Measurements from ENCODE around the gene CFAP410. TPM values are rescaled to one million over a fixed set of nuclear protein-coding genes. Genes with fewer than 3 reads are reported as not detected.

The CFAP410 gene
- polyA plus RNA-seq, 1 donor from 2014 or later = 36.5 TPM

Other genes with a start within 250 kb of the CFAP410 start
- gene PWP2, start 232.0 kb downstream of the CFAP410 start, polyA plus RNA-seq = 1.7 and 8.7 TPM in 2 replicates
- gene GATD3, start 205.7 kb downstream of the CFAP410 start, polyA plus RNA-seq = 4.2 and 4.5 TPM in 2 replicates
- not detected in 2 replicates for gene ICOSLG, start 98.4 kb downstream of the CFAP410 start, polyA plus RNA-seq
- not detected in 2 replicates for gene DNMT3L, start 77.5 kb downstream of the CFAP410 start, polyA plus RNA-seq
- not detected in 2 replicates for gene AIRE, start 53.5 kb downstream of the CFAP410 start, polyA plus RNA-seq
- 79.6 and 94.4 TPM in 2 replicates for gene PFKL, start 39.3 kb downstream of the CFAP410 start, polyA plus RNA-seq
- 0.14 and 0.16 TPM in 2 replicates for gene TRPM2, start 14.2 kb upstream of the CFAP410 start, polyA plus RNA-seq
- 3.8 and 5.0 TPM in 2 replicates for gene LRRC3, start 116.1 kb upstream of the CFAP410 start, polyA plus RNA-seq
- gene KRTAP10-1, start 200.8 kb upstream of the CFAP410 start, polyA plus RNA-seq = not detected in 2 replicates
- not detected in 2 replicates for gene KRTAP10-2, start 212.1 kb upstream of the CFAP410 start, polyA plus RNA-seq
- not detected in 2 replicates for gene KRTAP10-3, start 219.4 kb upstream of the CFAP410 start, polyA plus RNA-seq
- not detected in 2 replicates for gene KRTAP10-4, start 234.3 kb upstream of the CFAP410 start, polyA plus RNA-seq
- not detected in 2 replicates for gene KRTAP10-5, start 241.2 kb upstream of the CFAP410 start, polyA plus RNA-seq

All from neural cell (in vitro differentiated cells).